Endodermal cell (in vitro differentiated cells): ENCODE measurements around the gene LPIN3. TPM values are rescaled to one million over a fixed set of nuclear protein-coding genes. Genes with fewer than 3 reads are reported as not detected.

Source experiments
- DNase-seq: peaks from one replicate; pipeline ENCODE4 v3.0.0-alpha.2; 2017
- H3K27ac ChIP-seq: 2 replicates; pipeline ENCODE4 v1.5.1; 2013; ENCODE audit warnings: mild to moderate bottlenecking, low read depth, low read length, moderate library complexity
- H3K27me3 ChIP-seq: 2 replicates; pipeline ENCODE4 v1.6.1; 2013; ENCODE audit warnings: mild to moderate bottlenecking, low read length, moderate library complexity; ENCODE audit not compliant: insufficient read depth, control insufficient read depth, poor library complexity, severe bottlenecking
- H3K36me3 ChIP-seq: 2 replicates; pipeline ENCODE4 v1.7.0; 2013; ENCODE audit warnings: mild to moderate bottlenecking, low read length, moderate library complexity; ENCODE audit not compliant: control insufficient read depth, insufficient read depth
- H3K4me1 ChIP-seq: one replicate; pipeline ENCODE4 v1.7.0; 2013; ENCODE audit warnings: low read length; ENCODE audit not compliant: control insufficient read depth, insufficient read depth
- H3K4me3 ChIP-seq: 2 replicates; pipeline ENCODE4 v1.5.1; 2013; ENCODE audit warnings: mild to moderate bottlenecking, low read length, moderate library complexity
- H3K9ac ChIP-seq: 2 replicates; pipeline ENCODE4 v1.6.1; 2013; ENCODE audit warnings: mild to moderate bottlenecking, low read length, moderate library complexity; ENCODE audit not compliant: poor library complexity, severe bottlenecking; ENCODE audit errors: extremely low read depth
- H3K9me3 ChIP-seq: 2 replicates; pipeline ENCODE4 v1.6.1; 2013; ENCODE audit warnings: mild to moderate bottlenecking, low read length, moderate library complexity; ENCODE audit not compliant: control insufficient read depth
- H3K27ac Mint-ChIP-seq: 2 replicates; pipeline ENCODE4 v1.8.0; 2020; ENCODE audit warnings: mixed read lengths
- H3K27me3 Mint-ChIP-seq: 2 replicates; pipeline ENCODE4 v1.8.0; 2021; ENCODE audit warnings: mild to moderate bottlenecking, mixed read lengths; ENCODE audit not compliant: insufficient read depth
- H3K36me3 Mint-ChIP-seq: 2 replicates; pipeline ENCODE4 v1.8.0; 2020; ENCODE audit warnings: low read depth, mixed read lengths
- H3K4me1 Mint-ChIP-seq: 2 replicates; pipeline ENCODE4 v1.8.0; 2020; ENCODE audit warnings: mixed read lengths
- H3K4me3 Mint-ChIP-seq: 2 replicates; pipeline ENCODE4 v1.8.0; 2020; ENCODE audit warnings: mild to moderate bottlenecking, moderate library complexity, mixed read lengths
- H3K9me3 Mint-ChIP-seq: 2 replicates; pipeline ENCODE4 v1.8.0; 2020; ENCODE audit warnings: mild to moderate bottlenecking, mixed read lengths
- WGBS, 2 experiments: methylation state at CpG; one replicate each; pipeline versions ENCODE4 v1.1.5 to v1.1.7; 2013; ENCODE audit warnings: missing lambda C conversion rate in 2 of 2, mixed read lengths in 1 of 2; ENCODE audit not compliant: insufficient coverage in 1 of 2, insufficient read length in 1 of 2; 5-methylcytosine and 5-hydroxymethylcytosine counted together
- total RNA-seq, 2 donors: library from RNA; stranded (reverse); fragmentation: NEBNext Ultra II Directional in 1 of 2; extraction: Animal tissue kit (Norgen Biotek cat#: 25700) in 1 of 2; gene quantifications; 2 replicates in 1 of 2; 3 replicates in 1 of 2; pipeline ENCODE4 v1.2.1, GENCODE V29; 2021
- TF ChIP-seq, protein P1 (sequence below): fragments of 200-600 bp; sonication (generic); conservative IDR thresholded peaks from 2 replicates; pipeline ENCODE4 v1.5.0; 2021; ENCODE audit warnings: antibody characterized with exemption, mild to moderate bottlenecking

Gene LPIN3
- total RNA-seq, 2 donors from 2014 or later, result 13.1 to 13.2 TPM

DNA sequence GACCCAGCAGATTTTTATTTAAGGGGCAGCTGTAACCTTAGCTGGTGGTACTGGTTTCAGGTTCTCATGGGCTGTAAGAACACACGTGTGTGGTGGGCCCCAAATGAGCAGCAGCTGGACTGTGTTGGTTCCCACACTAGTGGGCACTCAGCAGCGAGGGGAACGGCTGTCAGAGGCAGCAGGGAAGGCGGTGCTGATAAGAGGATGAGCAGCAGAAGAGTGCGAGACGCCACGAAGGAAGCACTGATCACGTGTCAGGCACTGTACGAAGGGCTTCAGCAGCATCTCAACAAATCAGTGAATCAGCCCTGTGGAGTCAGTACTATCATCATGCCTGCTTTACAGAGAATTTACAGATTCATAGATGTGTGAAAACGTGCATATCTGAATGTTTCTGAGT is 67.0 kb downstream of the LPIN3 start:
- peaks cover 92% of the 10 kb centered on the region for H3K36me3 ChIP-seq
- WGBS, 2 experiments, result 89 to 94% methylated on average over 9 to 10 of the region's 10 CpGs
- no peaks in the 10 kb centered on the region for H3K9me3 Mint-ChIP-seq
- no peaks in the 10 kb centered on the region for H3K9me3 ChIP-seq
- no peak overlapping the region for H3K4me3 Mint-ChIP-seq
- H3K36me3 Mint-ChIP-seq, result peaks cover 81% of the 10 kb centered on the region
- no peaks in the 10 kb centered on the region for H3K4me1 Mint-ChIP-seq
- H3K27ac ChIP-seq, result no peak overlapping the region
- DNase-seq, result no peak
- H3K4me3 ChIP-seq, result no peak overlapping the region
- no peaks in the 10 kb centered on the region for H3K27me3 ChIP-seq
- TF ChIP-seq, protein P1, sequence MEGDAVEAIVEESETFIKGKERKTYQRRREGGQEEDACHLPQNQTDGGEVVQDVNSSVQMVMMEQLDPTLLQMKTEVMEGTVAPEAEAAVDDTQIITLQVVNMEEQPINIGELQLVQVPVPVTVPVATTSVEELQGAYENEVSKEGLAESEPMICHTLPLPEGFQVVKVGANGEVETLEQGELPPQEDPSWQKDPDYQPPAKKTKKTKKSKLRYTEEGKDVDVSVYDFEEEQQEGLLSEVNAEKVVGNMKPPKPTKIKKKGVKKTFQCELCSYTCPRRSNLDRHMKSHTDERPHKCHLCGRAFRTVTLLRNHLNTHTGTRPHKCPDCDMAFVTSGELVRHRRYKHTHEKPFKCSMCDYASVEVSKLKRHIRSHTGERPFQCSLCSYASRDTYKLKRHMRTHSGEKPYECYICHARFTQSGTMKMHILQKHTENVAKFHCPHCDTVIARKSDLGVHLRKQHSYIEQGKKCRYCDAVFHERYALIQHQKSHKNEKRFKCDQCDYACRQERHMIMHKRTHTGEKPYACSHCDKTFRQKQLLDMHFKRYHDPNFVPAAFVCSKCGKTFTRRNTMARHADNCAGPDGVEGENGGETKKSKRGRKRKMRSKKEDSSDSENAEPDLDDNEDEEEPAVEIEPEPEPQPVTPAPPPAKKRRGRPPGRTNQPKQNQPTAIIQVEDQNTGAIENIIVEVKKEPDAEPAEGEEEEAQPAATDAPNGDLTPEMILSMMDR, result no peak
- no peaks in the 10 kb centered on the region for H3K4me1 ChIP-seq
- H3K27ac Mint-ChIP-seq, result peak overlapping the region; percentile 72
- no peak overlapping the region for H3K9ac ChIP-seq
- H3K27me3 Mint-ChIP-seq, result no peaks in the 10 kb centered on the region

DNA sequence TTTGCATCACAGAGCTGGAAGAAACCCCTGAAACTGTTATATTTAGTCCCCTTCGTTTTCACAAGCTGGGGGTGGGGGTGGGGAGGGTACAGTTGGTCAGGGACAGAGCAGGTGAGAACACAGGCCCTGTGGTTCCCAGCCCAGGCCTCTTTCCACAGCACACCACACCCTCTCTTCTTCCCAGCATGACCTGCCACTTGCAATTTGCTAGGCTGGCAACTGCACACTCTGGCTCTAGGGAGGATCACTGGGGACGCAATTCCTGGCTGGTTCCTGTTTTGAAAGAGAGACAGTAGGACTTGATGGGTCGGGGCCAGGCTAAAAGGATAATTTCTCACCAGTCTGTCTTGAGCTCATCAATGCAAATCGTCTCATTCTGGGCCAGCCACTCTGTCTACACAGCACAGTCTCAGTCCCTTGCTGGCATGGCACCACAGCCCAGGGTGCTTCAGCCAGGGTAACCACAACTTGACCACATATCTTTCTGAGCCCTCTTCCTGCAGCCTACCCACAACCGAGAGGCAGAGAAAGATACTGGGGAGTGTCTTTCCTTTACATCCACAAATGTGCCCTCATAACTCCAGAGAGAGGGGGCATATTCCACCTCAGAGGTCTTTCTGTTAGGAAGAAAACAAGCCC is 67.7 kb downstream of the LPIN3 start:
- no peak overlapping the region for H3K4me3 ChIP-seq
- Mint-ChIP-seq H3K27ac (no peak overlapping the region), H3K4me3 (no peak overlapping the region), H3K27me3 (no peaks in the 10 kb centered on the region), H3K36me3 (peaks cover 82% of the 10 kb centered on the region), H3K4me1 (no peaks in the 10 kb centered on the region), H3K9me3 (no peaks in the 10 kb centered on the region)
- H3K9ac ChIP-seq, result no peak overlapping the region
- 92 to 100% methylated on average over 3 to 5 of the region's 5 CpGs for WGBS, 2 experiments
- no peak for DNase-seq
- peaks cover 92% of the 10 kb centered on the region for H3K36me3 ChIP-seq
- TF ChIP-seq, protein P1, result no peak
- H3K27ac ChIP-seq, result peak overlapping the region; percentile 62
- no peaks in the 10 kb centered on the region for H3K27me3 ChIP-seq
- H3K4me1 ChIP-seq, result no peaks in the 10 kb centered on the region
- H3K9me3 ChIP-seq, result no peaks in the 10 kb centered on the region

DNA sequence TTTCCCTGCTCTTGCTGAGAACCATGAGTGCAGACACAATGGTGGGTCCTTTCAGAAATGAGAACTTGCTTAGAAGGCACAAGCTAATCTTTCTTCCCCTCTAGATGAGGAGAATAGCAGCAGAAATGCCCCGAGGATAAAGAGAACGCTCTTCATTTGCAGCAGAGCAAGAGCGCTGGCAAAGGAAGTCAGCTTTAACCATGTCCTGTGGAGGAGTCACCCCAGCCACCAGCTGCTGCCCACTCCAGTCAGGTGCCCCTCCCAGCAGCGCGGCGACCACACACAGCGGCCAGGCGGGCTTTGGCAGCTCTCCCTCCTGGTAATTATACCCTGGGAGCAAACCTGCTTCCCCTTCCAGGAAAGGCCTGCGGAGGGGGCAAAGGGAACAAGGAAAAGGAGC is 68.4 kb downstream of the LPIN3 start:
- TF ChIP-seq, protein P1, result no peak
- Histone ChIP-seq H3K27me3 (no peaks in the 10 kb centered on the region), H3K9ac (no peak overlapping the region), H3K4me3 (no peak overlapping the region), H3K36me3 (peaks cover 93% of the 10 kb centered on the region), H3K9me3 (no peaks in the 10 kb centered on the region), H3K27ac (peak overlapping the region; percentile 62), H3K4me1 (no peaks in the 10 kb centered on the region)
- Mint-ChIP-seq H3K4me1 (no peaks in the 10 kb centered on the region), H3K9me3 (no peaks in the 10 kb centered on the region), H3K27ac (no peak overlapping the region), H3K27me3 (no peaks in the 10 kb centered on the region), H3K4me3 (no peak overlapping the region), H3K36me3 (peaks cover 83% of the 10 kb centered on the region)
- 93 to 100% methylated on average over 2 to 9 of the region's 9 CpGs for WGBS, 2 experiments
- no peak for DNase-seq

Other genes starting within 250 kb of the LPIN3 start
- gene PLCG1, start 203.3 kb upstream of the LPIN3 start, total RNA-seq, result 100 to 1,000 TPM; 227 to 257 TPM
- gene ZHX3, start 23.1 kb upstream of the LPIN3 start, total RNA-seq, result 1 to 10 TPM; 5.4 to 5.5 TPM
- gene EMILIN3, start 26.0 kb downstream of the LPIN3 start, total RNA-seq, result 1 to 10 TPM; 5.3 to 9.6 TPM